Prostate gland (tissue), 2 donors: ENCODE results near the gene USP24. TPM values are rescaled to one million over a fixed set of nuclear protein-coding genes. Genes with fewer than 3 reads are reported as not detected.

Experiments
- DNase-seq: peaks from one replicate; pipeline ENCODE4 v3.0.0-alpha.2; 2019; ENCODE audit warnings: low spot score
- H3K27ac ChIP-seq, 2 donors: fragments of 200-600 bp; sonication (generic); 2 replicates each; pipeline ENCODE4 v1.5.1; 2017 to 2019
- H3K27me3 ChIP-seq: fragments of 200-600 bp; sonication (generic); replicated peaks from 2 replicates; pipeline ENCODE4 v1.5.1; 2019; ENCODE audit not compliant: insufficient read depth
- H3K36me3 ChIP-seq, 2 donors: fragments of 200-600 bp; sonication (generic); 1 replicate in 1 of 2; 2 replicates in 1 of 2; pipeline versions ENCODE4 v1.5.1 to v1.8.1; 2017 to 2019
- H3K4me1 ChIP-seq: fragments of 200-600 bp; sonication (generic); replicated peaks from 2 replicates; pipeline ENCODE4 v1.5.1; 2019
- H3K4me3 ChIP-seq, 2 donors: fragments of 200-600 bp; sonication (generic); 2 replicates each; pipeline ENCODE4 v1.5.1; 2017 to 2019
- H3K9me3 ChIP-seq: fragments of 200-600 bp; sonication (generic); 2 replicates; pipeline ENCODE4 v1.5.1; 2017
- POLR2A ChIP-seq: fragments of 450-650 bp; IDR thresholded peaks from one replicate; pipeline ENCODE4 v1.6.1; 2016; ENCODE audit warnings: antibody characterized with exemption, mild to moderate bottlenecking
- POLR2AphosphoS5 ChIP-seq: sonication (generic); formaldehyde crosslinking; IDR thresholded peaks from one replicate; pipeline ENCODE4 v1.6.1; 2017; ENCODE audit warnings: antibody characterized with exemption
- WGBS: methylation state at CpG from one replicate; pipeline ENCODE4 v1.1.5; 2018; 5-methylcytosine and 5-hydroxymethylcytosine counted together
- intact Hi-C: fragments of 100-400 bp; cut with DNase I; formaldehyde crosslinking; loops from one replicate; pipeline ENCODE4 v1.14.2; 2022
- total RNA-seq, 2 donors: library from RNA; depleted of rRNA; stranded (reverse); fragments of >200 nt; gene quantifications; one replicate each; pipeline ENCODE4 v1.1.0, GENCODE V29; 2016
- TF ChIP-seq, protein P1 (sequence below), 4 experiments: fragments of 200-600 bp in 2 of 4; fragments of 450-650 bp in 2 of 4; sonication (generic) in 2 of 4; IDR thresholded peaks; 1 replicate in 3 of 4; 2 replicates in 1 of 4; pipeline ENCODE4 v1.5.1; 2016 to 2019; ENCODE audit warnings: antibody characterized with exemption in 4 of 4, mild to moderate bottlenecking in 2 of 4, moderate library complexity in 2 of 4

The USP24 gene
- total RNA-seq, 2 donors from 2014 or later: 29.7 to 44.6 TPM

DNA sequence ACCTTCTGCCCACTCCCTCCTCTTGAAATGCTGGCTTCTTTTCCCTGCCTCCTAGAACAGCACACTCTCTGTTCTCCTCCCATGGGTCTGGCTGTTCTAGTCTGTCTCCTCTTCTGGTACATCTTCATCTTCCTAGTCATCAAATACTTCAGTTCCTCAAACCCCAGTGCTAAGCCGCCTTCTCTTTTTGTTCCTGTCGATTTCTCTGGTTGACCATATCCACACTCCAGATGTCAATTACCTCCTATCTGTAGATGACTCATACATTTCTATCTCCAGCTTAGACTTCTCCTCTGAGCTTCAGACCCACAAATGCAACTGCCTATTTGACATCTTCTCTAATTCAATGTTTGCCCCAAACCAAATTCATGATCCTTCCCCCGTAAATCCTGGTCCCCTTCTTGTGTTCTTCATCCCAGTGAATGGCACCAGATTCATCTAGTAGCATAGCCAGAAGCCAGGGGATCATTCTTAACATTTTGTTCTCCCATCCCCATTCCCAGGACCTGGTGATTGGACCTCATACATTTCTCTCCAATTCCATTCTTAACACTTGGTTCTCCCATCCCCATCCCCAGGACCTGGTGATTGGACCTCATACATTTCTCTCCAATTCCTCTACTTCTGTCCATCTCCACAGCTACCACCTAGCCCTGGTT is 35.9 kb downstream of the USP24 start:
- DNase-seq: no peak
- no peak overlapping the region for H3K27ac ChIP-seq
- H3K36me3 ChIP-seq: no peaks in the 10 kb centered on the region
- H3K27me3 ChIP-seq: no peaks in the 10 kb centered on the region
- H3K4me1 ChIP-seq: no peaks in the 10 kb centered on the region
- no peak for TF ChIP-seq POLR2A
- no peak for TF ChIP-seq POLR2AphosphoS5
- TF ChIP-seq, protein P1, sequence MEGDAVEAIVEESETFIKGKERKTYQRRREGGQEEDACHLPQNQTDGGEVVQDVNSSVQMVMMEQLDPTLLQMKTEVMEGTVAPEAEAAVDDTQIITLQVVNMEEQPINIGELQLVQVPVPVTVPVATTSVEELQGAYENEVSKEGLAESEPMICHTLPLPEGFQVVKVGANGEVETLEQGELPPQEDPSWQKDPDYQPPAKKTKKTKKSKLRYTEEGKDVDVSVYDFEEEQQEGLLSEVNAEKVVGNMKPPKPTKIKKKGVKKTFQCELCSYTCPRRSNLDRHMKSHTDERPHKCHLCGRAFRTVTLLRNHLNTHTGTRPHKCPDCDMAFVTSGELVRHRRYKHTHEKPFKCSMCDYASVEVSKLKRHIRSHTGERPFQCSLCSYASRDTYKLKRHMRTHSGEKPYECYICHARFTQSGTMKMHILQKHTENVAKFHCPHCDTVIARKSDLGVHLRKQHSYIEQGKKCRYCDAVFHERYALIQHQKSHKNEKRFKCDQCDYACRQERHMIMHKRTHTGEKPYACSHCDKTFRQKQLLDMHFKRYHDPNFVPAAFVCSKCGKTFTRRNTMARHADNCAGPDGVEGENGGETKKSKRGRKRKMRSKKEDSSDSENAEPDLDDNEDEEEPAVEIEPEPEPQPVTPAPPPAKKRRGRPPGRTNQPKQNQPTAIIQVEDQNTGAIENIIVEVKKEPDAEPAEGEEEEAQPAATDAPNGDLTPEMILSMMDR (IDR thresholded peaks at IDR 0.05): no peak
- intact Hi-C loops: no loop called here
- 95% methylated on average over 3 of the region's 3 CpGs for WGBS
- H3K9me3 ChIP-seq: no peaks in the 10 kb centered on the region
- no peak overlapping the region for H3K4me3 ChIP-seq

DNA sequence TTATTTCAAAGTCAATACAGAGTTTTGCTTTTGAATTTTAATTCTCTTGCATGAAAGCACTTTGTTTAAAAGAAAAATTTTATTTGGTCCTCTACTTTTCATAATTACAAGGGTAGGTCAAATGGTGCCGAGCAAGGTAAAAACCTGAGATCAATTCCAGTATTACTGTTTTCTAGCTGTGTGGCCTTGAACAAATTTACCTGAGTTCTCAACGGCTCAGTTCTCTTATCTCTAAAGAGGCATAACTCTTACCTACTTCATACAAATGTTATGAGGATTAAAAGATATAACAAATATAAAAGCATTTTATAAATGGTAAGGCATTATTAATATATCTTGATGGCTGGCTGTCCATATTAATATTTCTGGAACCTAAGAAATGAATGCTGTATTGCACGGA is 42.5 kb downstream of the USP24 start:
- intact Hi-C loops: no loop called here
- TF ChIP-seq, protein P1 (IDR thresholded peaks at IDR 0.05): no peak
- TF ChIP-seq POLR2A (no peak), POLR2AphosphoS5 (no peak)
- Histone ChIP-seq H3K36me3 (no peaks in the 10 kb centered on the region), H3K4me1 (no peaks in the 10 kb centered on the region), H3K27me3 (no peaks in the 10 kb centered on the region), H3K4me3 (no peak overlapping the region), H3K9me3 (no peaks in the 10 kb centered on the region), H3K27ac (no peak overlapping the region)
- no peak for DNase-seq
- 86% methylated on average over 3 of the region's 3 CpGs for WGBS

DNA sequence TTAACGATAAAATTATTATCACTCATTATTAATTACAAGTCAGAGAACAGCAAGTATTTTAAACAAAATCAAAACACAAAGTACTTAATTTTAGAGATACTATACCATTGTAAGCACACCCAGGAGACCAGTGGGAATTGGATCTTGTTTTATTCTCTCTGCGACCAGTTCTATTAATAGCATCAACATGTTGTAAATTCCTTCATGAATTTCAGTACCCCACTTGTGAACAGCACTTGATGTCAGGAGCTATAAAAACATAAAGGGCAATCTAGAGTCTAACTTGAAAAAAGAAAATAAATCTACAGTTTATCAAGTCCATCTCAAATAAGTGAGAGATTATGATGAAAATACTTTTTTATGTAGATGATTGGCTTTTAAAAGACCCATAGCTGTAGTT is 42.9 kb downstream of the USP24 start:
- H3K27me3 ChIP-seq: no peaks in the 10 kb centered on the region
- H3K4me3 ChIP-seq: no peak overlapping the region
- no peak for TF ChIP-seq POLR2A
- TF ChIP-seq, protein P1 (IDR thresholded peaks at IDR 0.05): no peak
- no peak for TF ChIP-seq POLR2AphosphoS5
- intact Hi-C loops: no loop called here
- no peak for DNase-seq
- no peak overlapping the region for H3K27ac ChIP-seq
- H3K9me3 ChIP-seq: no peaks in the 10 kb centered on the region
- no peaks in the 10 kb centered on the region for H3K36me3 ChIP-seq
- H3K4me1 ChIP-seq: no peaks in the 10 kb centered on the region
- 59% methylated on average over 2 of the region's 2 CpGs for WGBS

DNA sequence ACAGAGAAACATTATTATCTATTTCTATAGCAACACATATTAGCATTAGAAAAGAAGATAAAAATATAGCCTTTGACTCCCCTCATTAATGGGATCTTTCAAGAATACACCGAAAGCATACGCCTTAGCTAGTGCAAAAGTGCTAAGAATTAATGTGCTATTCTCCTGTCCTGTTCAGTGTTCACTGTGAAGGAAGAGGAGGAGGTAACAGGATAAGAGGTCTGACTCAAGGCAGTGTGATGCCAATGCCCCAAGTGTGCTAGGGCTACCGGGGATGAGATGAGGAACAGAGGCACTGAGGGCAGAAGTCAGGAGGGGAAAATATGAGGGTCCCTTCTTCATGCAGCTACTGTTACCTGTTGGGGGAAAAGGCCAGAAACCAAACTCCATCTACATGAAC is 43.5 kb downstream of the USP24 start:
- intact Hi-C loops: no loop called here
- no peak overlapping the region for H3K27ac ChIP-seq

More for the DNA sequence above, 43.5 kb downstream of the USP24 start:
- Histone ChIP-seq H3K4me3 (no peak overlapping the region), H3K4me1 (no peaks in the 10 kb centered on the region), H3K27me3 (no peaks in the 10 kb centered on the region), H3K36me3 (no peaks in the 10 kb centered on the region), H3K9me3 (no peaks in the 10 kb centered on the region)
- no peak for DNase-seq
- TF ChIP-seq POLR2AphosphoS5 (no peak), POLR2A (no peak)
- TF ChIP-seq, protein P1 (IDR thresholded peaks at IDR 0.05): no peak
- WGBS: 87% methylated on average over 3 of the region's 3 CpGs
